ENCODE measurements around the gene CDH2.

CDH2 gene

DNA sequence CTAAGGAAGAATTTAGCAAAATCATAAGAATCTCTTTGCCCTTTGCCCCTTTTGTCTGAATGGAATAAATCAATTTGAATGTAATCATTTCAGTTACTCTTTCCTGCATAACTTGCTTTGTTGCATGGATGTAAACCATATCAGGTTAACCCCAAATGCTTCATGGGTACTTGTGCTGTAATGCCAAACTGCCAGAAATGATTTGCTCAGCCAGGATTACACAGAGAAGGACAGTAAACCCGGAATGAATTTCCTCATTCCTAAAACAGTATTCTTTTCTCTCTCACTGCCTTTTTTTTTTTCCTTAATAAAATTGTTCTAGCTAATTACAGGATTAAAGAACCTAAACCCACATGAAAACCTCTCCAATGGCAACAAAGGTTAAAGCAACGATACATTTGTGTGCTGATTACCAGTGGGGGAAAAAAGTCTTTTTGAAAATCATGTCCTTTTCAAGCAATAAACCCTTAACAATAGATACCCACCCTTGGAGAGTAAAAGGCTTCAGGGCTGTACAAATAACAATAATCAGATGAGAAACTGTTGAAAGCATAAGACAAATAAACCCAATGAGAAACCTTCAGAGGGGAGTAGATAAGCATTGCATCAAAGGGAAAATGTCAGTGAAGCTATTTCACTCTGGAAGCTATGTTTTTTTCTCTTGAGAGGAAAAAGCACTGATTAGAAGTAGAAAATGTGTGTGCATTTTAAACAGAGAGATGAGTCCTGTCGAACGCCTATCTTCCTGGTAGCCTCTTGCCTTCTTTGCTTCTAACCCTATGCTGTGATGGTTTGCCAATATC is 275.3 kb downstream of the CDH2 start:
- Histone ChIP-seq H3K36me3 (ENCODE audit: low read length) (no peaks in the 10 kb centered on the region), H3K27ac (ENCODE audit: low read depth, low read length) (no peak overlapping the region), H3K4me3 (ENCODE audit: insufficient read depth, low read length, poor library complexity, severe bottlenecking) (no peak overlapping the region), H3K9me3 (ENCODE audit: insufficient read depth, low read length) (no peaks in the 10 kb centered on the region), H3F3A (ENCODE audit: insufficient read depth) (no peaks in the 10 kb centered on the region), H3K4me2 (ENCODE audit: low read depth, low read length, poor library complexity, severe bottlenecking) (no peak overlapping the region), H3K9me2 (replicated peaks; ENCODE audit: insufficient read depth, low read length) (no peaks in the 10 kb centered on the region), H3K27me3 (ENCODE audit: low read length) (no peaks in the 10 kb centered on the region), H2AFZ (ENCODE audit: low read depth, low read length, severe bottlenecking) (no peak overlapping the region), H4K20me1 (ENCODE audit: low read depth, low read length) (no peaks in the 10 kb centered on the region), H3K79me2 (ENCODE audit: insufficient read depth, low read length) (no peaks in the 10 kb centered on the region), H3K9ac (ENCODE audit: low read length) (no peak overlapping the region)
- TF ChIP-seq EZH2phosphoT487 (conservative IDR thresholded peaks at IDR 0.05; ENCODE audit: low read length), result no peak
- TF ChIP-seq, protein P1, sequence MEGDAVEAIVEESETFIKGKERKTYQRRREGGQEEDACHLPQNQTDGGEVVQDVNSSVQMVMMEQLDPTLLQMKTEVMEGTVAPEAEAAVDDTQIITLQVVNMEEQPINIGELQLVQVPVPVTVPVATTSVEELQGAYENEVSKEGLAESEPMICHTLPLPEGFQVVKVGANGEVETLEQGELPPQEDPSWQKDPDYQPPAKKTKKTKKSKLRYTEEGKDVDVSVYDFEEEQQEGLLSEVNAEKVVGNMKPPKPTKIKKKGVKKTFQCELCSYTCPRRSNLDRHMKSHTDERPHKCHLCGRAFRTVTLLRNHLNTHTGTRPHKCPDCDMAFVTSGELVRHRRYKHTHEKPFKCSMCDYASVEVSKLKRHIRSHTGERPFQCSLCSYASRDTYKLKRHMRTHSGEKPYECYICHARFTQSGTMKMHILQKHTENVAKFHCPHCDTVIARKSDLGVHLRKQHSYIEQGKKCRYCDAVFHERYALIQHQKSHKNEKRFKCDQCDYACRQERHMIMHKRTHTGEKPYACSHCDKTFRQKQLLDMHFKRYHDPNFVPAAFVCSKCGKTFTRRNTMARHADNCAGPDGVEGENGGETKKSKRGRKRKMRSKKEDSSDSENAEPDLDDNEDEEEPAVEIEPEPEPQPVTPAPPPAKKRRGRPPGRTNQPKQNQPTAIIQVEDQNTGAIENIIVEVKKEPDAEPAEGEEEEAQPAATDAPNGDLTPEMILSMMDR (IDR thresholded peaks at IDR 0.05; ENCODE audit: insufficient read depth, low read length, poor library complexity, severe bottlenecking), result no peak
